ENCODE measurements around the gene SLC45A1.
"Not testable (repeated sequence)": the region's sequence is repeated elsewhere in the genome, so short reads cannot be mapped to it uniquely, and the experiment has no call there.

GRCh38 chr1:8278677-8279076 is 39.2 kb upstream of the SLC45A1 start:
- TF ChIP-seq CTCF, EP300 (IDR thresholded peaks at IDR 0.05): not testable (repeated sequence)
